Endothelial cell of umbilical vein (primary cell): ENCODE data around the gene SLC25A20. TPM values are rescaled to one million over a fixed set of nuclear protein-coding genes. Genes with fewer than 3 reads are reported as not detected.
A peak's percentile ranks its signal among the peaks of the same experiment; 100 is the strongest.

Experiments used
- BruUV-seq: library from RNA; stranded (reverse); fragments of 400-500 nt; replicated peaks from 2 replicates; lab custom pipeline; 2021; lab: Mats Ljungman, UMichigan
- CTCF ChIA-PET: fragments of 300-600, 350-600 bp; sonication (Branson Sonifier 250); formaldehyde crosslinking; loops from one replicate; lab custom pipeline; 2021; ENCODE audit warnings: antibody characterized with exemption, inconsistent platforms; lab: Charles Lee
- POLR2A ChIA-PET: fragments of 300-600, 350-600 bp; sonication (Branson Sonifier 250); formaldehyde crosslinking; loops from one replicate; lab custom pipeline; 2021; ENCODE audit warnings: antibody characterized with exemption, inconsistent platforms; lab: Charles Lee
- DNase-seq: peaks from one replicate; pipeline ENCODE4 v3.0.0-alpha.2; 2011; ENCODE audit warnings: low read depth, low spot score
- FAIRE-seq: peaks from 2 replicates; lab custom pipeline; 2011; peaks lifted over from hg19 to GRCh38; lab: Jason Lieb, UNC
- H2AFZ ChIP-seq: 2 replicates; pipeline ENCODE4 v1.6.0; 2012; ENCODE audit warnings: low read depth, low read length, control low read depth, inconsistent platforms
- H3K27ac ChIP-seq: 2 replicates; pipeline ENCODE4 v1.5.1; 2011; ENCODE audit warnings: low read depth, mild to moderate bottlenecking, control low read depth, low read length, moderate library complexity; ENCODE audit not compliant: insufficient read depth
- H3K27me3 ChIP-seq, 2 experiments: 2 replicates each; pipeline versions ENCODE4 v1.6.0 to v1.6.1; 2011; ENCODE audit warnings: low read length in 2 of 2, mixed read lengths in 1 of 2; ENCODE audit not compliant: control insufficient read depth in 2 of 2, insufficient read depth in 2 of 2
- H3K36me3 ChIP-seq, 2 experiments: 2 replicates in 1 of 2; 3 replicates in 1 of 2; pipeline ENCODE4 v1.5.1; 2011; ENCODE audit warnings: low read length in 2 of 2, mild to moderate bottlenecking in 1 of 2, moderate library complexity in 1 of 2; ENCODE audit not compliant: control insufficient read depth in 2 of 2, insufficient read depth in 2 of 2; ENCODE audit errors: extremely low read depth in 1 of 2
- H3K4me1 ChIP-seq: 3 replicates; pipeline ENCODE4 v1.5.1; 2011; ENCODE audit warnings: mild to moderate bottlenecking, low read length; ENCODE audit not compliant: control insufficient read depth, insufficient read depth; ENCODE audit errors: extremely low read depth
- H3K4me2 ChIP-seq: 2 replicates; pipeline ENCODE4 v1.6.1; 2011; ENCODE audit warnings: low read length, control low read depth, mixed read lengths; ENCODE audit not compliant: insufficient read depth
- H3K4me3 ChIP-seq, 3 experiments: fragments of 200-600 bp in 1 of 3; sonication (generic), shearing (Covaris generic) in 1 of 3; replicated peaks in 1 of 3; 2 replicates each; pipeline ENCODE4 v1.5.1; 2011 to 2016; ENCODE audit warnings: control low read depth in 3 of 3, low read length in 3 of 3, mild to moderate bottlenecking in 2 of 3, inconsistent platforms in 1 of 3, low read depth in 1 of 3, moderate library complexity in 1 of 3; ENCODE audit not compliant: insufficient read depth in 1 of 3
- H3K79me2 ChIP-seq: 2 replicates; pipeline ENCODE4 v1.6.0; 2012; ENCODE audit warnings: low read length, inconsistent platforms; ENCODE audit not compliant: control insufficient read depth, insufficient read depth
- H3K9ac ChIP-seq: replicated peaks from 2 replicates; pipeline ENCODE3; 2011; ENCODE audit warnings: low read length, control low read depth; ENCODE audit not compliant: insufficient read depth; ENCODE audit errors: extremely low read depth
- H3K9me1 ChIP-seq: replicated peaks from 3 replicates; pipeline ENCODE4 v1.6.0; 2011; ENCODE audit warnings: mild to moderate bottlenecking, low read length; ENCODE audit not compliant: control insufficient read depth, insufficient read depth; ENCODE audit errors: extremely low read depth
- H3K9me3 ChIP-seq: replicated peaks from 2 replicates; pipeline ENCODE4 v1.5.1; 2012; ENCODE audit warnings: low read length, inconsistent platforms; ENCODE audit not compliant: control insufficient read depth, insufficient read depth
- H4K20me1 ChIP-seq: replicated peaks from 2 replicates; pipeline ENCODE3; 2011; ENCODE audit warnings: mild to moderate bottlenecking, low read length; ENCODE audit not compliant: control insufficient read depth, insufficient read depth; ENCODE audit errors: extremely low read depth
- EZH2 ChIP-seq: IDR thresholded peaks from 2 replicates; pipeline ENCODE4 v1.6.1; 2012; ENCODE audit warnings: borderline replicate concordance, low read depth, mild to moderate bottlenecking, moderate library complexity, low read length, inconsistent platforms; ENCODE audit not compliant: severe bottlenecking
- FOS ChIP-seq: IDR thresholded peaks from 2 replicates; pipeline ENCODE4 v1.6.1; 2011; ENCODE audit warnings: mild to moderate bottlenecking, low read length, moderate library complexity, borderline replicate concordance; ENCODE audit not compliant: insufficient read depth
- GATA2 ChIP-seq: IDR thresholded peaks from 2 replicates; pipeline ENCODE4 v1.7.0; 2011; ENCODE audit warnings: low read depth, mild to moderate bottlenecking, moderate library complexity, mixed read lengths, low read length; ENCODE audit not compliant: insufficient read length, insufficient read depth
- JUN ChIP-seq: IDR thresholded peaks from 2 replicates; pipeline ENCODE4 v1.6.1; 2011; ENCODE audit warnings: borderline replicate concordance, low read depth; ENCODE audit not compliant: insufficient read length, insufficient read depth
- MYC ChIP-seq: IDR thresholded peaks from one replicate; pipeline ENCODE4 v1.6.1; 2011; ENCODE audit warnings: mild to moderate bottlenecking, low read depth, low read length
- POLR2A ChIP-seq: IDR thresholded peaks from 2 replicates; pipeline ENCODE4 v1.6.1; 2012; ENCODE audit warnings: low read depth, mild to moderate bottlenecking, control low read depth, low read length
- POLR2AphosphoS5 ChIP-seq: IDR thresholded peaks from 2 replicates; pipeline ENCODE4 v1.6.1; 2012; ENCODE audit warnings: low read depth, mild to moderate bottlenecking, control low read depth, low read length, moderate library complexity; ENCODE audit not compliant: insufficient read depth
- dilution Hi-C: fragments of 300-500 bp; cut with MboI; formaldehyde crosslinking; loops from one replicate; pipeline ENCODE4 v1.15.0; 2019; ENCODE audit warnings: low sequenced_read_pairs; ENCODE audit not compliant: extremely low pct_ligation_motif_present
- intact Hi-C: fragments of 100-400 bp; cut with micrococcal nuclease; formaldehyde crosslinking; loops from one replicate; pipeline ENCODE4 v1.10.0; 2022
- polyA plus RNA-seq, 4 experiments: library from polyadenylated mRNA; depleted of rRNA in 3 of 4; stranded (reverse) in 3 of 4; unstranded in 1 of 4; fragments of >200 nt; gene quantifications; 2 replicates each; pipeline versions ENCODE4 v1.2.1 to v1.2.3, GENCODE V29; 2011 to 2012; ENCODE audit warnings: missing spikeins in 1 of 4
- total RNA-seq: library from RNA; stranded (reverse); gene quantifications from 2 replicates; pipeline ENCODE4 v1.2.3, GENCODE V29; 2021
- TF ChIP-seq, protein P1 (sequence below), 2 donors: IDR thresholded peaks; 1 replicate in 1 of 2; 2 replicates in 1 of 2; pipeline ENCODE4 v1.5.1; 2011; ENCODE audit warnings: low read length in 2 of 2, mild to moderate bottlenecking in 2 of 2, moderate library complexity in 2 of 2, control low read depth in 1 of 2, inconsistent platforms in 1 of 2, low read depth in 1 of 2; ENCODE audit not compliant: insufficient read depth in 1 of 2; ENCODE audit errors: extremely low read depth in 1 of 2
- TF ChIP-seq, protein P2 (sequence below): IDR thresholded peaks from 2 replicates; pipeline ENCODE4 v1.6.1; 2011; ENCODE audit not compliant: insufficient read depth, insufficient read length

SLC25A20 gene
- total and polyA plus RNA-seq, 2 donors (not counting 3 experiments of a cell fraction or from before 2014, with no cell fraction given): 7.9 to 11.0 TPM

DNA sequence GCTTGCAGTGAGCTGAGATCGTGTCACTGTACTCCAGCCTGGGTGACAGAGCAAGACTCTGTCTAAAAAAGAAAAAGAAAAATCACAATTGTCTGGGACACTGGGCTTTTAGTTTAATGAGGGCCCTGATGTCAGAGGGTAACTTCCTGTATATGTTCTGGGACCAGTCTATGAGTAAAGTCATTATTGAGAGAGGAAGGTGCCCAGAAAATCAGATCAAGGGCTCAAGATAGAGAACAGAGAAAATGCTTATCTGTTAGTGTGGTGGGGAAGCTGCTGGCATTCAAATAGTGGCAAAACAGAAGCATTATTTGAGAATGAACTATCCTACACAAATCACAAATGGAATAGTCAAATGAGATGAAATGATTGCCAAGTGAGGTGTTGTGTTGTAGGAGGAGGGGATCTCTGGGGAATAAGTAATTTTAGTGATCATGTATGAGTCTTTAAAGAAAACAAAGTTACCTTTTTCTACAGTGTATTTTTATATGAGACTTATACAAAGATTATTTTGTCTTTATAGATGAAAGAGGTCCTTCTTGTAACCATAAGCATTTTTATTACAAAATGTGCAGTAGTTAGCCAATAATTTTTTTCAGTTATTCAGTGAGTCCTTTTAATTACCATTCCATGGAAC is 33.4 kb upstream of the SLC25A20 start:
- no peak overlapping the region for H3K4me3 ChIP-seq
- no peaks in the 10 kb centered on the region for H3K9me3 ChIP-seq
- DNase-seq: no peak
- no peak overlapping the region for H2AFZ ChIP-seq
- FAIRE-seq: no peak
- H3K36me3 ChIP-seq: peaks cover 2 to 5% of the 10 kb centered on the region in 2 experiments
- ChIA-PET POLR2A (interaction anchor here (0.7 kb wide), 1 partner anchor 85 kb away, joined by 3 read pairs; no protein-coding TSS in a partner anchor), CTCF (interaction anchor here (0.9 to 1.7 kb wide), 2 partner anchors 14 to 20 kb away, joined by 3 to 4 read pairs; no protein-coding TSS in a partner anchor)
- H3K9ac ChIP-seq: no peak overlapping the region
- H3K4me2 ChIP-seq: peak overlapping the region; percentile 11
- TF ChIP-seq FOS (no peak), EZH2 (no peak), POLR2A (no peak), GATA2 (no peak), JUN (no peak), MYC (no peak), POLR2AphosphoS5 (no peak)
- TF ChIP-seq, protein P1, sequence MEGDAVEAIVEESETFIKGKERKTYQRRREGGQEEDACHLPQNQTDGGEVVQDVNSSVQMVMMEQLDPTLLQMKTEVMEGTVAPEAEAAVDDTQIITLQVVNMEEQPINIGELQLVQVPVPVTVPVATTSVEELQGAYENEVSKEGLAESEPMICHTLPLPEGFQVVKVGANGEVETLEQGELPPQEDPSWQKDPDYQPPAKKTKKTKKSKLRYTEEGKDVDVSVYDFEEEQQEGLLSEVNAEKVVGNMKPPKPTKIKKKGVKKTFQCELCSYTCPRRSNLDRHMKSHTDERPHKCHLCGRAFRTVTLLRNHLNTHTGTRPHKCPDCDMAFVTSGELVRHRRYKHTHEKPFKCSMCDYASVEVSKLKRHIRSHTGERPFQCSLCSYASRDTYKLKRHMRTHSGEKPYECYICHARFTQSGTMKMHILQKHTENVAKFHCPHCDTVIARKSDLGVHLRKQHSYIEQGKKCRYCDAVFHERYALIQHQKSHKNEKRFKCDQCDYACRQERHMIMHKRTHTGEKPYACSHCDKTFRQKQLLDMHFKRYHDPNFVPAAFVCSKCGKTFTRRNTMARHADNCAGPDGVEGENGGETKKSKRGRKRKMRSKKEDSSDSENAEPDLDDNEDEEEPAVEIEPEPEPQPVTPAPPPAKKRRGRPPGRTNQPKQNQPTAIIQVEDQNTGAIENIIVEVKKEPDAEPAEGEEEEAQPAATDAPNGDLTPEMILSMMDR (IDR thresholded peaks at IDR 0.05; ENCODE audit: extremely low read depth in 1 of 2, insufficient read depth in 1 of 2, low read depth in 1 of 2, low read length in 2 of 2): no peak
- TF ChIP-seq, protein P2, sequence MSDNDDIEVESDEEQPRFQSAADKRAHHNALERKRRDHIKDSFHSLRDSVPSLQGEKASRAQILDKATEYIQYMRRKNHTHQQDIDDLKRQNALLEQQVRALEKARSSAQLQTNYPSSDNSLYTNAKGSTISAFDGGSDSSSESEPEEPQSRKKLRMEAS: no peak
- intact Hi-C loops (no loop called here), dilution Hi-C loops (no loop called here)
- BruUV-seq: no TSS peak
- no peak overlapping the region for H3K27ac ChIP-seq
- no peaks in the 10 kb centered on the region for H3K27me3 ChIP-seq
- H3K9me1 ChIP-seq: no peaks in the 10 kb centered on the region
- H3K79me2 ChIP-seq: peaks cover 84% of the 10 kb centered on the region
- H4K20me1 ChIP-seq: peaks cover 16% of the 10 kb centered on the region
- peaks cover 39% of the 10 kb centered on the region for H3K4me1 ChIP-seq
